Stomach (tissue), 9 donors: ENCODE data around the gene CTRB1. TPM values are rescaled to one million over a fixed set of nuclear protein-coding genes. Genes with fewer than 3 reads are reported as not detected.

Experiments used
- DNase-seq, 2 donors: peaks; one replicate each; pipeline versions ENCODE4 v3.0.0 to v3.0.0-alpha.2; 2013 to 2019
- H3K27ac ChIP-seq, 5 donors: fragments of 200-600 bp in 4 of 5; sonication (generic) in 4 of 5; one replicate each; pipeline ENCODE4 v1.5.1; 2013 to 2019; ENCODE audit warnings: mild to moderate bottlenecking in 1 of 5, moderate library complexity in 1 of 5
- H3K27me3 ChIP-seq, 3 donors: fragments of 200-600 bp; sonication (generic); one replicate each; pipeline ENCODE4 v1.5.1; 2017 to 2019; ENCODE audit warnings: mixed run types in 1 of 3
- H3K36me3 ChIP-seq, 4 donors: fragments of 200-600 bp; sonication (generic); 1 replicate in 3 of 4; 2 replicates in 1 of 4; pipeline ENCODE4 v1.5.1; 2016 to 2019
- H3K4me1 ChIP-seq, 4 donors: fragments of 200-600 bp; sonication (generic); one replicate each; pipeline ENCODE4 v1.5.1; 2016 to 2019
- H3K4me3 ChIP-seq, 4 donors: fragments of 200-600 bp; sonication (generic) in 3 of 4; one replicate each; pipeline ENCODE4 v1.5.1; 2016 to 2019; ENCODE audit warnings: mild to moderate bottlenecking in 1 of 4
- H3K9me3 ChIP-seq, 4 donors: fragments of 200-600 bp; sonication (generic); one replicate each; pipeline ENCODE4 v1.5.1; 2016 to 2019
- EP300 ChIP-seq: sonication (generic); formaldehyde crosslinking; IDR thresholded peaks from one replicate; pipeline ENCODE4 v1.6.1; 2017; ENCODE audit warnings: antibody characterized with exemption
- POLR2A ChIP-seq, 4 donors: fragments of 450-650 bp; IDR thresholded peaks; one replicate each; pipeline ENCODE4 v1.6.1; 2016; ENCODE audit warnings: antibody characterized with exemption in 4 of 4, control low read depth in 2 of 4, mild to moderate bottlenecking in 1 of 4, moderate library complexity in 1 of 4
- POLR2AphosphoS5 ChIP-seq, 3 donors: sonication (generic); formaldehyde crosslinking; IDR thresholded peaks; one replicate each; pipeline ENCODE4 v1.6.1; 2016; ENCODE audit warnings: antibody characterized with exemption in 3 of 3
- WGBS, 5 donors: extraction: QIAGEN DNeasy Blood & Tissue Kit in 3 of 5; methylation state at CpG; one replicate each; pipeline versions ENCODE4 v1.1.5 to v1.1.7; 2013 to 2018; 5-methylcytosine and 5-hydroxymethylcytosine counted together
- intact Hi-C: fragments of 100-400 bp; cut with DNase I; formaldehyde crosslinking; loops from one replicate; pipeline ENCODE4 v1.15.1; 2023; ENCODE audit warnings: low total_unique reads
- polyA plus RNA-seq, 3 donors: library from polyadenylated mRNA; stranded (reverse); fragments of 200-250 nt; gene quantifications; one replicate each; pipeline ENCODE4 v1.2.3, GENCODE V29; 2013
- total RNA-seq, 5 donors: library from RNA; depleted of rRNA; stranded (reverse); fragments of >200 nt; gene quantifications; one replicate each; pipeline versions ENCODE4 v1.1.0 to v1.2.3, GENCODE V29; 2014 to 2016
- TF ChIP-seq, protein P1 (sequence below), 7 experiments: fragments of 450-650 bp in 4 of 7; fragments of 200-600 bp in 3 of 7; sonication (generic) in 3 of 7; IDR thresholded peaks; one replicate each; pipeline ENCODE4 v1.5.1; 2016 to 2019; ENCODE audit warnings: antibody characterized with exemption in 7 of 7, control low read depth in 2 of 7, mild to moderate bottlenecking in 1 of 7
- donor health status: healthy with polysubstance abuse.
- donor health status: Bipolar disorder and iron deficiency.
- donor health status: healthy.

The CTRB1 gene
- total and polyA plus RNA-seq, 8 donors, result 2.5 to 35.9 (median 2.9) TPM; not detected in 5

DNA sequence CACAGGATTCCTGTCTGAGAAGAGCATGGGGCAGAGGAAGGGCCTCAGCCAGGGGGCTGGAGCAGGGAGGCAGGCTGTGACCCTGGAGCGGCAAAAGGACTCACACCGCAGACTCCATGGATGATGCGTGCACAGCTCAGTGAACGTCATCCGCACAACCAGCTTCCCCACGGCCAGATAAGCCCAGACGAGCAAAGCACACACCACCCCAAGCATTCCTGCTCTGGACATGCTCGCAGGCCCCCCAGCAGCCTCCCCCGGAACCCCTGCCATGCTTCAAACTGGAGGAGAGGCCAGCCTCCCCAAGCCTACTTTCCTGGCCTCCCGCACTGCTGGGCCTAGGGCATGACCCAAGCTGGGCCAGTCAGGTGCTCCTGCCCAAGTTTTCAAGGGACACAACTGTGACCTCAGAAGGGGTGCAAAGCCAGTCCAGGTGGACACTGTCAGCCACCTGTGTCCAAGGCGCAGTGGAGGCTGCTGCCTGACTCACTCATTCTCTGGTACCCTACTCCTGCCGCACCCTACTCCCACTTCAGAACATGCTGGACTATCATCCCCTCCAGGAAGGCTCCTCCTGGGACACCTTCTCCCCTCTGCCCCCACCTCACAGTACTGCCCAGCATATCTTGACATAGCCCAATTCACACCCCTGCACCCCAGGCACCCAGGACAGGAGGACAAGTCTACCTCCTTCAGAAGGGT lies 27.9 kb downstream of the CTRB1 start:
- intact Hi-C loops, result no loop called here
- WGBS, 5 donors, result 67 to 81% (median 71%) methylated on average over 11 to 12 of the region's 12 CpGs
- no peak for TF ChIP-seq POLR2A (IDR thresholded peaks at IDR 0.05)
- no peak for TF ChIP-seq EP300
- TF ChIP-seq, protein P1, sequence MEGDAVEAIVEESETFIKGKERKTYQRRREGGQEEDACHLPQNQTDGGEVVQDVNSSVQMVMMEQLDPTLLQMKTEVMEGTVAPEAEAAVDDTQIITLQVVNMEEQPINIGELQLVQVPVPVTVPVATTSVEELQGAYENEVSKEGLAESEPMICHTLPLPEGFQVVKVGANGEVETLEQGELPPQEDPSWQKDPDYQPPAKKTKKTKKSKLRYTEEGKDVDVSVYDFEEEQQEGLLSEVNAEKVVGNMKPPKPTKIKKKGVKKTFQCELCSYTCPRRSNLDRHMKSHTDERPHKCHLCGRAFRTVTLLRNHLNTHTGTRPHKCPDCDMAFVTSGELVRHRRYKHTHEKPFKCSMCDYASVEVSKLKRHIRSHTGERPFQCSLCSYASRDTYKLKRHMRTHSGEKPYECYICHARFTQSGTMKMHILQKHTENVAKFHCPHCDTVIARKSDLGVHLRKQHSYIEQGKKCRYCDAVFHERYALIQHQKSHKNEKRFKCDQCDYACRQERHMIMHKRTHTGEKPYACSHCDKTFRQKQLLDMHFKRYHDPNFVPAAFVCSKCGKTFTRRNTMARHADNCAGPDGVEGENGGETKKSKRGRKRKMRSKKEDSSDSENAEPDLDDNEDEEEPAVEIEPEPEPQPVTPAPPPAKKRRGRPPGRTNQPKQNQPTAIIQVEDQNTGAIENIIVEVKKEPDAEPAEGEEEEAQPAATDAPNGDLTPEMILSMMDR (IDR thresholded peaks at IDR 0.05), result no peak
- no peak for TF ChIP-seq POLR2AphosphoS5 (IDR thresholded peaks at IDR 0.05)

DNA sequence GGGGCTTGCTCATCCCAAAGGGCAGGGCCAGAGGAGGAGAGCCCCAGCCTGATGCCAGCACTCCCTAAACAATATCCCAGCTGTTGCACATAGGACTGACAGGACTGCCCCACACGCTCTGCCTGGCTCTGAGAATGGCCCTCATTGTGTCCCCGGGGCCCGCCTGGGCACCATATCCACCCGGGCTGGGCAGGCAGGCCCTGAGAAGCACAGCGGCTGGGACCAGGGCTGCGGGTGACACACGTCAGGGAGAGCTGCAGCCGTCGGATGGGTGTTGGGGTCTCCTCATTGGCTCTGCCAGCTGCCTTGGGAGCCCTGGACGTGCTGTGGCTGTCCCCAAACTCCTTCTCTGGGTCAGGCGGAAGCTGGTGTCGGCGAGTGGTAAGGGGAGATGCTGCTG lies 28.5 kb downstream of the CTRB1 start:
- Histone ChIP-seq H3K4me3 (peak overlapping the region in 3 of 4 donors; percentile 19 to 55 (median 28)), H3K4me1 (peaks cover 83 to 94% (median 91%) of the 10 kb centered on the region in 4 donors), H3K27me3 (peaks cover 0 to 27% (median 6%) of the 10 kb centered on the region in 3 donors), H3K36me3 (peaks cover 4 to 13% (median 9%) of the 10 kb centered on the region in 4 donors), H3K27ac (peak overlapping the region; percentile 96 to 100 (median 98)), H3K9me3 (no peaks in the 10 kb centered on the region)
- DNase-seq, result no peak
- WGBS, 5 donors, result 51 to 79% (median 53%) methylated on average over 3 to 13 of the region's 13 CpGs
- no peak for TF ChIP-seq POLR2A (IDR thresholded peaks at IDR 0.05)
- TF ChIP-seq, protein P1 (IDR thresholded peaks at IDR 0.05), result no peak
- no peak for TF ChIP-seq EP300
- no peak for TF ChIP-seq POLR2AphosphoS5 (IDR thresholded peaks at IDR 0.05)
- intact Hi-C loops, result no loop called here

More for the DNA sequence above, 27.9 kb downstream of the CTRB1 start:
- peaks cover 10 to 19% (median 15%) of the 10 kb centered on the region in 4 donors for H3K36me3 ChIP-seq
- peaks cover 77 to 92% (median 88%) of the 10 kb centered on the region in 4 donors for H3K4me1 ChIP-seq
- H3K4me3 ChIP-seq, result peak overlapping the region in 2 of 4 donors; percentile 28 to 55
- no peaks in the 10 kb centered on the region for H3K9me3 ChIP-seq
- DNase-seq, result no peak
- H3K27ac ChIP-seq, result peak overlapping the region; percentile 96 to 100 (median 98)
- H3K27me3 ChIP-seq, result peaks cover 0 to 21% (median 6%) of the 10 kb centered on the region in 3 donors

DNA sequence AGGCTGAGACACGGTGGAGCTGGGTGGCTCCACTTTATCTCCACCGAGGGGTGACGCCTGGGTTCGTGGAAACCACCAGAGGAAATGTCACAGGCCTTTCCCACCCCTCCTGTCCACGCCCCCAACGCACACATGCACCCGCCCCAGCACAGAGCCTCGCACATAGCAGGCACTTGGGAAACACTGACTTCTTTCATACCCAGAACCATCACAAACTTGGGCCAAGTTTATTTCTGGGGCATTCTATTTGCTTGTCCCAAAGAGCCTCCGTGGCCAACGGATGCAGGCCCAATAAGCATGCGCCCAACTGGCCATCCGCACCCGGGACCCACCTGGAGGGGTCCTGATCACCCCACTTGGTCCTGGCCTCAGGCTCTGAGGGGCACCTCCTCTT lies 29.4 kb downstream of the CTRB1 start:
- H3K4me3 ChIP-seq, result peak overlapping the region in 2 of 4 donors; percentile 55 to 80
- peaks cover 90 to 95% (median 94%) of the 10 kb centered on the region in 4 donors for H3K4me1 ChIP-seq
- peaks cover 0 to 36% (median 6%) of the 10 kb centered on the region in 3 donors for H3K27me3 ChIP-seq
- intact Hi-C loops, result no loop called here
- TF ChIP-seq, protein P1 (IDR thresholded peaks at IDR 0.05), result no peak
- TF ChIP-seq EP300 (no peak), POLR2AphosphoS5 (IDR thresholded peaks at IDR 0.05) (peak in 2 of 3 donors; percentile 36 to 38), POLR2A (IDR thresholded peaks at IDR 0.05) (no peak)
- H3K9me3 ChIP-seq, result no peaks in the 10 kb centered on the region
- peak overlapping the region; percentile 96 to 100 (median 98) for H3K27ac ChIP-seq
- 24 to 43% (median 31%) methylated on average over 11 to 13 of the region's 13 CpGs for WGBS, 5 donors
- peaks cover 0 to 4% (median under 1%) of the 10 kb centered on the region in 4 donors for H3K36me3 ChIP-seq
- DNase-seq, result peak; percentile 68 to 84

DNA sequence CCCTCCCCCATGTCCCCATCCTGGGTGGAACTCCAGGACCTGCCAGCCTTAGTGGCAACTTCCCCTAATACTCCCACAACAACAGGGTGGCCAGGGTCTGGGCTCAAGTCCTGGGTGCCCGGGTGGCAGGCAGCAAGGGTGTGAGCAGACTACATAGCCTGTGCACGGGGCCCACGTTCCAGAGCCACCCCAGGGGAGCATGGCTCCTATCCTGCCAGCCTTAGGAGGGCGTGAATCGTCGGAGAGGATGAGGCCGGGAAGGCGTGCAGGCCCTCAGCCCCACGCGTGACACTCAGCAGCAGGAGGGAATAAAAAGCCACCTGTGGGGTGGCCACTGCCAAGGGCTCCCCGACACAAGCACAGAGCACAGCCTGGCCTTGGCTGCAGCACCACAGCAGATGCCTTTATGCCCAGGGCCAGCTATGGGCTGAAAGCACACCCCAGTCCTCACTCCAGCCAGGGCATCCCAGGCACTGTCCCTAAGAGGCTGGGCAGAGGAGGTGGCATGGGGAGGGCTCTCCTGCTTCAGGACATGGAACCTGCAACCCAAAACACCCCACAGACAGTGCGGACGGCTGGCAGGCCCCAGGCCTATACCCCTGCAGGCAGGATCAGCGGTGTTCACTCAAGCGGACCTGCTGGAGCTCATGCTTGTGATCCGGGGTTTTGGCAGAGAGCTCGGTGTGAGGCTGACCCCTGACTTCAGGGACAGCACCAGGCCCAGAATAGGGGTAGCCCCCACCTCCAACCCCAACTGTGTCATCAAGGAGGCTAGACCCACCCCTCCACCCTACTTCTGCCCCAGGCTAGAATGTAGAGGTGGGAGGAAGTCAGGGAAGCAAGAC lies 30.0 kb downstream of the CTRB1 start:
- DNase-seq, result no peak
- Histone ChIP-seq H3K4me3 (peak overlapping the region in 3 of 4 donors; percentile 55 to 84 (median 80)), H3K36me3 (peaks cover 0 to 2% (median 0%) of the 10 kb centered on the region in 4 donors), H3K9me3 (no peaks in the 10 kb centered on the region), H3K4me1 (peaks cover 90 to 95% (median 94%) of the 10 kb centered on the region in 4 donors), H3K27me3 (peaks cover 0 to 41% (median 6%) of the 10 kb centered on the region in 3 donors), H3K27ac (peak overlapping the region; percentile 96 to 100 (median 98))
- TF ChIP-seq POLR2AphosphoS5 (IDR thresholded peaks at IDR 0.05) (no peak), EP300 (no peak), POLR2A (IDR thresholded peaks at IDR 0.05) (no peak)
- TF ChIP-seq, protein P1 (IDR thresholded peaks at IDR 0.05), result no peak
- intact Hi-C loops, result no loop called here
- 29 to 64% (median 44%) methylated on average over 10 to 17 of the region's 17 CpGs for WGBS, 5 donors
